WTC11 (cell line): ENCODE results near the gene KLHL18. TPM values are rescaled to one million over a fixed set of nuclear protein-coding genes. Genes with fewer than 3 reads are reported as not detected.
A peak's percentile ranks its signal among the peaks of the same experiment; 100 is the strongest.

ENCODE experiments used
- ATAC-seq: fragments of 200-7000 bp; cut with Tn5 transposase; 2 replicates; pipeline ENCODE4 v1.10.0; 2021; ENCODE audit warnings: mild to moderate bottlenecking, moderate library complexity
- CTCF ChIA-PET: fragments of 300-600 bp; sonication (Branson Sonifier 250); formaldehyde crosslinking; loops from one replicate; lab custom pipeline; 2021; ENCODE audit warnings: antibody characterized with exemption; lab: Charles Lee
- POLR2A ChIA-PET: fragments of 350-600 bp; sonication (Branson Sonifier 250); formaldehyde crosslinking; loops from one replicate; lab custom pipeline; 2021; ENCODE audit warnings: antibody characterized with exemption; lab: Charles Lee
- DNase-seq: peaks from one replicate; pipeline ENCODE4 v3.0.0; 2021; ENCODE audit warnings: low spot score
- H3K27ac Mint-ChIP-seq: 2 replicates; pipeline ENCODE4 v1.8.0; 2021; ENCODE audit warnings: mixed read lengths
- H3K27me3 Mint-ChIP-seq: 2 replicates; pipeline ENCODE4 v1.8.0; 2021; ENCODE audit warnings: low read depth, mild to moderate bottlenecking, moderate library complexity, mixed read lengths
- H3K36me3 Mint-ChIP-seq: 2 replicates; pipeline ENCODE4 v1.8.0; 2021; ENCODE audit warnings: mixed read lengths
- H3K4me1 Mint-ChIP-seq: 2 replicates; pipeline ENCODE4 v1.8.0; 2022; ENCODE audit warnings: mixed read lengths
- H3K4me3 Mint-ChIP-seq: 2 replicates; pipeline ENCODE4 v1.8.0; 2021; ENCODE audit warnings: mild to moderate bottlenecking, moderate library complexity, mixed read lengths
- H3K9me3 Mint-ChIP-seq: 2 replicates; pipeline ENCODE4 v1.8.0; 2021; ENCODE audit warnings: mixed read lengths
- ATF1 ChIP-seq: sonication (generic); formaldehyde crosslinking; IDR thresholded peaks from 2 replicates; pipeline ENCODE4 v1.8.1; 2023; ENCODE audit warnings: mild to moderate bottlenecking, moderate library complexity, missing genetic modification reagents
- ESRRA ChIP-seq: sonication (generic); formaldehyde crosslinking; IDR thresholded peaks from 2 replicates; pipeline ENCODE4 v1.8.1; 2022; ENCODE audit warnings: mild to moderate bottlenecking, missing genetic modification reagents, borderline replicate concordance
- GTF2I ChIP-seq: fragments of 250-450 bp; sonication (Bioruptor Pico); conservative IDR thresholded peaks from 2 replicates; pipeline ENCODE4 v1.4.0; 2021; ENCODE audit warnings: mild to moderate bottlenecking
- KAT7 ChIP-seq: sonication (generic); formaldehyde crosslinking; IDR thresholded peaks from 2 replicates; pipeline ENCODE4 v1.8.1; 2023; ENCODE audit warnings: missing genetic modification reagents, mild to moderate bottlenecking, borderline replicate concordance
- NFE2L1 ChIP-seq: sonication (generic); formaldehyde crosslinking; IDR thresholded peaks from 2 replicates; pipeline ENCODE4 v1.8.1; 2023; ENCODE audit warnings: missing genetic modification reagents
- OVOL2 ChIP-seq: fragments of 250-450 bp; sonication (Bioruptor Pico); IDR thresholded peaks from 2 replicates; pipeline ENCODE4 v1.9.0; 2021; ENCODE audit warnings: mild to moderate bottlenecking, borderline replicate concordance
- SP1 ChIP-seq: sonication (generic); formaldehyde crosslinking; conservative IDR thresholded peaks from 2 replicates; pipeline ENCODE4 v1.8.1; 2022; ENCODE audit warnings: missing genetic modification reagents
- TCF7 ChIP-seq: sonication (generic); formaldehyde crosslinking; IDR thresholded peaks from 2 replicates; pipeline ENCODE4 v1.8.0; 2022; ENCODE audit warnings: mild to moderate bottlenecking, low read depth, missing genetic modification reagents, moderate library complexity
- TP53 ChIP-seq: sonication (generic); formaldehyde crosslinking; IDR thresholded peaks from 2 replicates; pipeline ENCODE4 v1.8.1; 2023; ENCODE audit warnings: mild to moderate bottlenecking, missing genetic modification reagents
- ZNF396 ChIP-seq: fragments of 250-450 bp; sonication (Bioruptor Pico); IDR thresholded peaks from 2 replicates; pipeline ENCODE4 v1.8.0; 2021; ENCODE audit warnings: mild to moderate bottlenecking, moderate library complexity, borderline replicate concordance
- ZNF423 ChIP-seq: fragments of 250-450 bp; sonication (Bioruptor Pico); IDR thresholded peaks from 2 replicates; pipeline ENCODE4 v2.1.2; 2022; ENCODE audit warnings: mild to moderate bottlenecking, moderate library complexity
- ZNF671 ChIP-seq: fragments of 250-450 bp; sonication (Bioruptor Pico); IDR thresholded peaks from 2 replicates; pipeline ENCODE4 v1.8.0; 2021; ENCODE audit warnings: mild to moderate bottlenecking
- total RNA-seq: library from RNA; stranded (reverse); gene quantifications from 3 replicates; pipeline ENCODE4 v1.2.3, GENCODE V29; 2021
- TF ChIP-seq, protein P1 (sequence below): sonication (generic); formaldehyde crosslinking; IDR thresholded peaks from 2 replicates; pipeline ENCODE4 v1.8.0; 2022; ENCODE audit warnings: missing genetic modification reagents
- TF ChIP-seq, protein P2 (sequence below): fragments of 250-450 bp; sonication (Bioruptor Pico); conservative IDR thresholded peaks from 2 replicates; pipeline ENCODE4 v1.9.0; 2021; ENCODE audit warnings: mild to moderate bottlenecking
- TF ChIP-seq, protein P3 (sequence below): sonication (generic); formaldehyde crosslinking; IDR thresholded peaks from 2 replicates; pipeline ENCODE4 v1.8.1; 2022; ENCODE audit warnings: low read depth, mild to moderate bottlenecking, moderate library complexity, missing genetic modification reagents, borderline replicate concordance
- TF ChIP-seq, protein P4 (sequence below): sonication (generic); formaldehyde crosslinking; IDR thresholded peaks from 2 replicates; pipeline ENCODE4 v1.8.0; 2022; ENCODE audit warnings: mild to moderate bottlenecking, missing genetic modification reagents
- TF ChIP-seq, protein P5 (sequence below): sonication (generic); formaldehyde crosslinking; IDR thresholded peaks from 2 replicates; pipeline ENCODE4 v1.8.1; 2022; ENCODE audit warnings: mild to moderate bottlenecking, moderate library complexity, missing genetic modification reagents
- TF ChIP-seq, protein P6 (sequence below): fragments of 250-450 bp; sonication (Bioruptor Pico); IDR thresholded peaks from 2 replicates; pipeline ENCODE4 v2.1.2; 2022; ENCODE audit warnings: mild to moderate bottlenecking, moderate library complexity
- TF ChIP-seq, protein P7 (sequence below): sonication (generic); formaldehyde crosslinking; IDR thresholded peaks from 2 replicates; pipeline ENCODE4 v1.8.1; 2023; ENCODE audit warnings: mild to moderate bottlenecking, missing genetic modification reagents

KLHL18 gene
- total RNA-seq, 1 experiment from 2014 or later: 28.4 TPM

DNA sequence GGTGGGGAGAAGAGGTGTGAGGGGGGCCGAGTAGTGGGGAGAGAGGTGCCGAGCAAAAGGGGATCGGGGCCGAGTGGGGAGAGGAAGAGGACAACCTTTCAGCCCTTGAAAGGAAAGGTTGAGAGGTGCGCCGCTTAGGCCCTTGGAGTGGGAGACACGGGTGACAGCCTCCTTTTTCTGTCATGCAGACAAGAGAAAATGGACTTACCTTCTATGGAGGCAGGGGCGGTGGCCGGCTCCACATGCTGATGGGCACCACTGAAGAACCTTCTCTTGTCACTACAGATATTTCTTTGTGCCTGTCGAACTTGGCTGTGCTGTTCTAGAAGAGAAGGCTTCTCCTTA lies 421 bp downstream of the KLHL18 start (continued):
- TF ChIP-seq, protein P1, sequence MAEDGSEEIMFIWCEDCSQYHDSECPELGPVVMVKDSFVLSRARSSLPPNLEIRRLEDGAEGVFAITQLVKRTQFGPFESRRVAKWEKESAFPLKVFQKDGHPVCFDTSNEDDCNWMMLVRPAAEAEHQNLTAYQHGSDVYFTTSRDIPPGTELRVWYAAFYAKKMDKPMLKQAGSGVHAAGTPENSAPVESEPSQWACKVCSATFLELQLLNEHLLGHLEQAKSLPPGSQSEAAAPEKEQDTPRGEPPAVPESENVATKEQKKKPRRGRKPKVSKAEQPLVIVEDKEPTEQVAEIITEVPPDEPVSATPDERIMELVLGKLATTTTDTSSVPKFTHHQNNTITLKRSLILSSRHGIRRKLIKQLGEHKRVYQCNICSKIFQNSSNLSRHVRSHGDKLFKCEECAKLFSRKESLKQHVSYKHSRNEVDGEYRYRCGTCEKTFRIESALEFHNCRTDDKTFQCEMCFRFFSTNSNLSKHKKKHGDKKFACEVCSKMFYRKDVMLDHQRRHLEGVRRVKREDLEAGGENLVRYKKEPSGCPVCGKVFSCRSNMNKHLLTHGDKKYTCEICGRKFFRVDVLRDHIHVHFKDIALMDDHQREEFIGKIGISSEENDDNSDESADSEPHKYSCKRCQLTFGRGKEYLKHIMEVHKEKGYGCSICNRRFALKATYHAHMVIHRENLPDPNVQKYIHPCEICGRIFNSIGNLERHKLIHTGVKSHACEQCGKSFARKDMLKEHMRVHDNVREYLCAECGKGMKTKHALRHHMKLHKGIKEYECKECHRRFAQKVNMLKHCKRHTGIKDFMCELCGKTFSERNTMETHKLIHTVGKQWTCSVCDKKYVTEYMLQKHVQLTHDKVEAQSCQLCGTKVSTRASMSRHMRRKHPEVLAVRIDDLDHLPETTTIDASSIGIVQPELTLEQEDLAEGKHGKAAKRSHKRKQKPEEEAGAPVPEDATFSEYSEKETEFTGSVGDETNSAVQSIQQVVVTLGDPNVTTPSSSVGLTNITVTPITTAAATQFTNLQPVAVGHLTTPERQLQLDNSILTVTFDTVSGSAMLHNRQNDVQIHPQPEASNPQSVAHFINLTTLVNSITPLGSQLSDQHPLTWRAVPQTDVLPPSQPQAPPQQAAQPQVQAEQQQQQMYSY (CRISPR knock-in tag): no peak
- TF ChIP-seq, all 79 proteins: peak for 0

DNA sequence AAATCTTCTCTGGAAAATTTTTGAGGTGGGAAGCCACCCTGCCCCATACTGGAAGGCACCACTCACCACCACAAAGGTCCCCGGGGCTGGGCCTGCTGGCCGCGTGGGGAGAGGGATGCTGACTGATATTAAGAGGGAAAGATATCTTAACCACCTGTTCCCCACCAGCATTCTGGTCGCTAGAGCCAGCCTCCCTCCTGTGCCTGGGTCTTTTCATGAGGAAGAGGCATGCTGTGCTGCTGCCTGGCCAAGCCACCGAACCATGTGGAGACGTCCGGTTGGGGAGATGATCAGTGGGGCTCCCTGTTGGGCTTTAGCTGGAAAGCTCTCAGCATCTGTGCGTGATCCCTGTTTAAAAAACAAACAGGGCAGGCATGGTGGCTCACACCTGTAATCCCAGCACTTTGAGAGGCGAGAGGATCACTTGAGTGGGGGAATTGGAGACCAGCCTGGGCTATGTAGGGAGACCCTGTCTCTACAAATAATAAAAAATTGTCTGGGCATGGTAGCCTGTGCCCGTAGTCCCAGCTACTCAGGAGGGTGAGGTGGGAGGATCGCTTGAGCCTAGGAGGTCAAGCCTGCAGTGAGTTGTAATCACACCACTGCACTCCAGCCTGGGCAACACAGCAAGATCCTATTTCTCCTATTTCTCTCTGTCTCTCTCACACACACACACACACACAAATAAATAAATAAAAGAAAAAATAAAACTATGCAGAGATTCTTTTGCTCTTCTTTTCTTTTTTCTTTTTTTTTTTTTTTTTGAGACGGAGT lies 1.0 kb downstream of the KLHL18 start:
- CTCF ChIA-PET: interaction anchor here (0.6 to 0.9 kb wide), 2 partner anchors 40 to 83 kb away, joined by 3 to 4 read pairs; no protein-coding TSS in a partner anchor
- no peak for TF ChIP-seq OVOL2 (CRISPR knock-in tag)
- TF ChIP-seq ZNF396 (CRISPR knock-in tag): no peak
- TF ChIP-seq, protein P2, sequence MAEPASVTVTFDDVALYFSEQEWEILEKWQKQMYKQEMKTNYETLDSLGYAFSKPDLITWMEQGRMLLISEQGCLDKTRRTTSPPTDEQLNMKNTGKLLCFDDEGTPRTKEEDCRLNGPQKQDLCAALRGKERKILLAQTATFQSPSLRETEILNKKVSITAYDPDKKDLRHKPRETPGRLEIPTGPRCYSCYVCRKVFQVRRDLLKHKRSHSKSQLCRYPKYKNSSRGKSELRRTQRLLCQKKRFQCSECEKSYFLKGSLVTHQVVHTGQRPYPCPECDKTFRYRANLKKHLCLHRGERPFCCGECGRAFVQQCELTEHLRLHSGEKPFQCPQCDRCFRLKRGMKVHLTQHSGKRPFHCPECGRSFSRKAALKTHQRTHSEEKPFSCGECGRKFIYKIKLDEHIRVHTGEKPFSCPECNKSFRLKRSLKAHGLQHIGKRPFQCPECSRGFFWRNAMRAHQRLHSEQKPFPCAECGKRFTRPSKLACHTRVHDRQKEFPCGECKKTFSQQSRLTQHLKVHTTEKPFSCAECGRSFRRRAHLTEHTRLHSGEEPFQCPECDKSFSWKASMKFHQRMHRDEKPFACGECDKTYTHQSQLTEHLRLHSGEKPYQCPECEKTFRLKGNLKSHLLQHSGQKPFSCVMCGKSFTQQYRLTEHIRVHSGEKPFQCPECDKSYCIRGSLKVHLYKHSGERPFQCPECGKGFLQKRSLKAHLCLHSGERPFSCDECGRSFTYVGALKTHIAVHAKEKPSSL (CRISPR knock-in tag): no peak
- TF ChIP-seq TP53: no peak
- TF ChIP-seq, protein P3, sequence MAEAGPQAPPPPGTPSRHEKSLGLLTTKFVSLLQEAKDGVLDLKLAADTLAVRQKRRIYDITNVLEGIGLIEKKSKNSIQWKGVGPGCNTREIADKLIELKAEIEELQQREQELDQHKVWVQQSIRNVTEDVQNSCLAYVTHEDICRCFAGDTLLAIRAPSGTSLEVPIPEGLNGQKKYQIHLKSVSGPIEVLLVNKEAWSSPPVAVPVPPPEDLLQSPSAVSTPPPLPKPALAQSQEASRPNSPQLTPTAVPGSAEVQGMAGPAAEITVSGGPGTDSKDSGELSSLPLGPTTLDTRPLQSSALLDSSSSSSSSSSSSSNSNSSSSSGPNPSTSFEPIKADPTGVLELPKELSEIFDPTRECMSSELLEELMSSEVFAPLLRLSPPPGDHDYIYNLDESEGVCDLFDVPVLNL (CRISPR knock-in tag): no peak
- TF ChIP-seq SP1 (CRISPR knock-in tag): no peak
- TF ChIP-seq GTF2I (CRISPR knock-in tag): 0 out of 2 replicates have a peak, but pooled peaks have one; percentile 69
- no peak for TF ChIP-seq ZNF671
- no peak for TF ChIP-seq ATF1 (CRISPR knock-in tag)
- TF ChIP-seq, protein P1 (CRISPR knock-in tag): no peak
- no peak for TF ChIP-seq NFE2L1
- 0 out of 2 replicates have a peak, but pooled peaks have one; percentile 61 for TF ChIP-seq KAT7 (CRISPR knock-in tag)
- TF ChIP-seq ZNF423 (CRISPR knock-in tag): peak; percentile 88
- TF ChIP-seq ESRRA (CRISPR knock-in tag): no peak
- TF ChIP-seq, protein P4, sequence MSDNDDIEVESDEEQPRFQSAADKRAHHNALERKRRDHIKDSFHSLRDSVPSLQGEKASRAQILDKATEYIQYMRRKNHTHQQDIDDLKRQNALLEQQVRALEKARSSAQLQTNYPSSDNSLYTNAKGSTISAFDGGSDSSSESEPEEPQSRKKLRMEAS (CRISPR knock-in tag): no peak
- no peak for TF ChIP-seq TCF7
- TF ChIP-seq, protein P5, sequence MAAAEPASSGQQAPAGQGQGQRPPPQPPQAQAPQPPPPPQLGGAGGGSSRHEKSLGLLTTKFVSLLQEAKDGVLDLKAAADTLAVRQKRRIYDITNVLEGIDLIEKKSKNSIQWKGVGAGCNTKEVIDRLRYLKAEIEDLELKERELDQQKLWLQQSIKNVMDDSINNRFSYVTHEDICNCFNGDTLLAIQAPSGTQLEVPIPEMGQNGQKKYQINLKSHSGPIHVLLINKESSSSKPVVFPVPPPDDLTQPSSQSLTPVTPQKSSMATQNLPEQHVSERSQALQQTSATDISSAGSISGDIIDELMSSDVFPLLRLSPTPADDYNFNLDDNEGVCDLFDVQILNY (CRISPR knock-in tag): no peak
- TF ChIP-seq, protein P6, sequence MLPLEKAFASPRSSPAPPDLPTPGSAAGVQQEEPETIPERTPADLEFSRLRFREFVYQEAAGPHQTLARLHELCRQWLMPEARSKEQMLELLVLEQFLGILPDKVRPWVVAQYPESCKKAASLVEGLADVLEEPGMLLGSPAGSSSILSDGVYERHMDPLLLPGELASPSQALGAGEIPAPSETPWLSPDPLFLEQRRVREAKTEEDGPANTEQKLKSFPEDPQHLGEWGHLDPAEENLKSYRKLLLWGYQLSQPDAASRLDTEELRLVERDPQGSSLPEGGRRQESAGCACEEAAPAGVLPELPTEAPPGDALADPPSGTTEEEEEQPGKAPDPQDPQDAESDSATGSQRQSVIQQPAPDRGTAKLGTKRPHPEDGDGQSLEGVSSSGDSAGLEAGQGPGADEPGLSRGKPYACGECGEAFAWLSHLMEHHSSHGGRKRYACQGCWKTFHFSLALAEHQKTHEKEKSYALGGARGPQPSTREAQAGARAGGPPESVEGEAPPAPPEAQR (CRISPR knock-in tag): no peak
- TF ChIP-seq, protein P7, sequence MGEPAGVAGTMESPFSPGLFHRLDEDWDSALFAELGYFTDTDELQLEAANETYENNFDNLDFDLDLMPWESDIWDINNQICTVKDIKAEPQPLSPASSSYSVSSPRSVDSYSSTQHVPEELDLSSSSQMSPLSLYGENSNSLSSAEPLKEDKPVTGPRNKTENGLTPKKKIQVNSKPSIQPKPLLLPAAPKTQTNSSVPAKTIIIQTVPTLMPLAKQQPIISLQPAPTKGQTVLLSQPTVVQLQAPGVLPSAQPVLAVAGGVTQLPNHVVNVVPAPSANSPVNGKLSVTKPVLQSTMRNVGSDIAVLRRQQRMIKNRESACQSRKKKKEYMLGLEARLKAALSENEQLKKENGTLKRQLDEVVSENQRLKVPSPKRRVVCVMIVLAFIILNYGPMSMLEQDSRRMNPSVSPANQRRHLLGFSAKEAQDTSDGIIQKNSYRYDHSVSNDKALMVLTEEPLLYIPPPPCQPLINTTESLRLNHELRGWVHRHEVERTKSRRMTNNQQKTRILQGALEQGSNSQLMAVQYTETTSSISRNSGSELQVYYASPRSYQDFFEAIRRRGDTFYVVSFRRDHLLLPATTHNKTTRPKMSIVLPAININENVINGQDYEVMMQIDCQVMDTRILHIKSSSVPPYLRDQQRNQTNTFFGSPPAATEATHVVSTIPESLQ (CRISPR knock-in tag): no peak

More for the DNA sequence above, 1.0 kb downstream of the KLHL18 start:
- Mint-ChIP-seq H3K27ac (peak overlapping the region; percentile 87), H3K36me3 (peaks cover 4% of the 10 kb centered on the region; the same call in 1 of the 2 replicates), H3K9me3 (no peaks in the 10 kb centered on the region), H3K4me1 (peaks cover 17% of the 10 kb centered on the region), H3K4me3 (peak overlapping the region; percentile 100), H3K27me3 (no peaks in the 10 kb centered on the region)
- POLR2A ChIA-PET: no interaction called here
- DNase-seq (peak; percentile 32), ATAC-seq (peak; percentile 30)
